HG03442 (cell line): ENCODE measurements around the gene TSEN15.
A peak's percentile ranks its signal among the peaks of the same experiment; 100 is the strongest.

ENCODE experiments used
- ATAC-seq: cut with Tn5 transposase; IDR thresholded peaks from one replicate; pipeline ENCODE4 v1.9.1; 2021; ENCODE audit warnings: mild to moderate bottlenecking, moderate library complexity; ENCODE audit not compliant: unreplicated experiment

The TSEN15 gene

DNA sequence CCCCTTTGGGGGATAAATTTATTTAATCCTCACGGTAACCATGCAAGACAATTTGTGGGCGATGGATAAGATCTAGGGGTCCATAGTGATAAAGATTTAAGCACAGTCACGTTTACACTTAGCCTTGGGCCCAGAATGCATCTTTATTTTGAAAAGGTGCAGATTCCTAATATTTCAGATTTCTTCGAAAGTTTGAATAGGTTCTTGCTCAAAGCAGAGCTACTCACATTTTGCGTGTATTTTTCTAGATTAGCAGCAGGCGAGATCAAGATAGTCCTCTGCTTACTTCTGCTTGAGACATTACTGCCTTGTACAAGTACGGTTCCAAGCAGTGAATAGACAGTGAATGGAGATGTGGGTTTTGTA is 647 bp downstream of the TSEN15 start:
- ATAC-seq: no peak

DNA sequence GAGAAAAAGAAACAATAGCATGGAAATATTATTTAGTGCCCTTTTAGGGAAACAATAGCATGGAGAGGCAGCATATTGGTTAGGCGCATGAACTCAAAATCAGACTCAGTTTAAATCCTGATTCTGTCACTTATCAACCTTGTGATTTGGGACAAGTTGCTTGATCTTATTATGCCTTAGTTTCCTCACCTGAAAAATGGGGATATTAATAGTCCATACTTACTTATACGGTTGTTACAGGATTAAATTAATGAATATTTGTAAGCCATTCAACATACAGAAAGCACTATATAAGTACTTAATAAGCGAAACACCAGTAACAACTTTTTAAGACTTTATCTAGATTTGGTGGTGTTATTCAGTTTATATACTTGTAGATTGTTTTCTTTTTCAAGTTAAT is 1.2 kb downstream of the TSEN15 start:
- ATAC-seq: no peak

DNA sequence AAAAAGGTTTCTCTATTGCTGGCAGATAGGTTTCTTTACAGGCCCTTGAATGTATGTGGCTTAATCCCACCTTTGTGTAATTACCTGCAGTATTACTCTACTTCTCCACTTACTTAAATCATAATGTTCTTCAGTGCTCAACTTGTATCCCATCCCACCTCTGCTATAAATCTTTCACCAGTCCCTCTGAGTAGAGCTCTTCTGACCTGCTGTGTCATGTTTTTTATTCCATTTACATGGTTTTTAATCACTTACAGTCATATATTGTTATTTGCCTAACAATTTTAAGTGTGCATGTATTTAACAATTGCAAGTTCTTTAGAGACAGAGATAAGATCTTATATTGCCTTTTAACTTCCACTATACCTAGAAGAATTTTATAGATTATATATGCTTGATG is 2.4 kb downstream of the TSEN15 start:
- no peak for ATAC-seq

DNA sequence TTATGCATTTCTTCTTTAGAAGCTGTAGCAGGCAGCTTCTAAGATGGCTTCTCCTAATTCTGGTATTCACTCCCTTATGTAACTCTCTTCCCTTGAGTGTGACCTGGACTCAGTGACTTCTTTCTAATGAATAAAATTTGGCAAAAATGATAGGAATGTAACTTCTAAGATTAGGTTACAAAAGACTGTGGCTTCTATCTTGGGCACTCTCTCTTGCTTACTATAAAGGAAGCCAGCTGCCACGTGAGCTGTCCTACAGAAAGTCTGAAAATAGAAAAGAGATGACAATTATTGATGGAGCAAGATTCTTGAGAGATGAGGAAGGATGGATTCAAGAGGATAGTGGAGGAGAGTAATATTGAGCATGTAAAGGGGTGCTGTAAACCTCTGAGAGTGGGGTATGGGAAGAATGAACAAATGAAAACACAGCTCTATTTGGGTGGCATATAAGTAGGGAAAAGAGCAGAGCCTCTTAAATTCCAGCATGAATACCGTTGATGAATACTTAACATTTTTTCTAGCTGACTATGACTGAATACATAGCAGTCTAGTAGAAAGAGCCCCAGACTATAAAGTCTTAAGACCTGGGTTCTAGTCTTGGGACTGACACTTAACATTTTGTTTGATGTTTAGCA is 5.5 kb downstream of the TSEN15 start:
- ATAC-seq: no peak

DNA sequence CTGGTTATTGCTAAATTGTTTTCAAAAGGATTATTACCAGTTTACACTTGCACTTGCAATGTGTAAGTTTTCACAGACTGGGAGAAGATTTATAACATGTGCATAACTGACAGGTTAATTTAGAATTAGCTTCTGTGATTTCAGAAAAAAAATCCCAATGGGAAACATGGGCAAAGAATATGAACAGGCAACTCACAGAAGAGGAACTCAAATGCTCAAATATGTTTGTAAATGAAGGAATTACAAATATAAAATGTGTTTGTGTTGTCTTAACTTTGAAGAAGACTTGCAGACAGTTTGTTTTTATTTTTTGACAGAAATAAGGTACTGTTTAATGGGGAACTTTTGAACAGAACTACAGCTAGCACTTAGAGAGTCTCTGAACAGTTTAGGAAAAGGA is 8.4 kb downstream of the TSEN15 start:
- ATAC-seq: no peak

DNA sequence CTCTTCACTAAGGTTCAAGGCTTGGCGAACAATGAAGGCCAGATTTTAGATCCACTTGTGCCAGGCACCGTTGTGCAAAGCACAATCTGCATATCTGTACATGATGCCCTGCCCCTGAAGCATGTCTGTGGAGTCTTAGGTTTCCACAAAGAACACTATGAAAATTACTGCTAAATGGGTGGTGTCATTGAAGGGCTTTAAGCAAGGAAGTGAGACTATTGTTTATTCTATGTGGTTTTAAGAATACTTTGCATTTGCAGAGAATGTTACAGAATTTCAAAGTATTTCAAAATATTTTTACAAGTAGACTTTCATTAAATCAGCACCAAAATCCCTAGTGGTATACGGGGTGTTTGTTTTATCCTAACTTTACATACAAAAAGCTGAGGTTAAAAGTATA is 8.8 kb downstream of the TSEN15 start:
- no peak for ATAC-seq

DNA sequence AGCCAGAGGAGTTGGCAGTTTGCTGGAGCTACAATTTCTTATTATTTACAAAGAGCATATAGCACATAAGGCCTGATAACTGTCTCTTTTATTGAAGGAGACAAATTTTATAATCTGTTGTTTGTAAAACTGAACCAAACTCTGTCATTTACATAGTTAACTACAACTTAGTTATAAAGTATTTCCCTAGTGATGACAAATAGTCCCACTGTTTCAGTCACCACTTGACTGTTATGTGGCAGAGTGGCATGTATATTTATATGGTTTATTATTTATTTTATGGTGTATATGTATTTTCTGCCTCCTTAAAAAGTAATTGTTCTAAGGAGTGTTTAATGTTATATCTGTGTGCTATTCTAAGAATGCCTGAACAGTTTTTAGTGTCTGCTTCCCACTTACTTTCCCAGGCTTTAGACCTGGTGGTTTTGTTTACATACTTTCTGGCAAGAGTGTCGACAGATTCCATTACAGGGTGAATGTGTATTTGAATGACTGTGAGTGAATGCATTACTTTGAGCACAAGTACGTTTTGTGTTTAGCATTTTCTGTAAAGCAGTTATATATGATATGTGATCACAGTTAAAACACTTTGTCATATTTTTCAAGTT is 10.0 kb downstream of the TSEN15 start:
- ATAC-seq: no peak

DNA sequence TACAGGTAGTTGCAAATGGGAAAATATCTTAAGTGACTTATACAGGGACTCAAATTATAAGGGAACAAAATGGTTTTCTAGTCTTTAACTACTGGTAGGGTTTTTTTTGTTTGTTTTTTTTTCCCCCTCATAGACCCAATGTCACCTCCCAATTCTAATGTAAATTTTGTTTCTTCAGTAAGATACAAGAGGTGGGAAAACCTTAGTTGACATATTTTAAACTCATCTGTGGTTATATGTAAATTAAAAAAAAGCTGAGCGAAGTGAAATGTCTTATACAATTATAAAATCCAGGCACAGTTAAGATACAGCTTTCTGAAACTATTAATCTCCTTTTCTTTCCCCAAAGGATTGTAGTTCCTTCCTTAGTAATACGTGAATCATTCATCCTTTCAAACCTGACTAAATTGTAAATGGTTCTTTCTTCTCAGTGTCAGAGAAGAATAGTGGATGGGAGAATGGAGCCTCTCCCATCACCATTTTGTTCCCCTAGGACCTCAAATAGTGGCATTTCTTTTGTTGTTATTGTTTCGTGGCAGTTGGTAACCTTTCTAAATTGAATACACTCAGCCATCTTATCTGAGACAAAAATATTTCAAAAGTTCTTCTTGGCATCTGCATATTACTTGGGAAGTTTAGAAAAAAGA is 11.2 kb downstream of the TSEN15 start:
- ATAC-seq: no peak

DNA sequence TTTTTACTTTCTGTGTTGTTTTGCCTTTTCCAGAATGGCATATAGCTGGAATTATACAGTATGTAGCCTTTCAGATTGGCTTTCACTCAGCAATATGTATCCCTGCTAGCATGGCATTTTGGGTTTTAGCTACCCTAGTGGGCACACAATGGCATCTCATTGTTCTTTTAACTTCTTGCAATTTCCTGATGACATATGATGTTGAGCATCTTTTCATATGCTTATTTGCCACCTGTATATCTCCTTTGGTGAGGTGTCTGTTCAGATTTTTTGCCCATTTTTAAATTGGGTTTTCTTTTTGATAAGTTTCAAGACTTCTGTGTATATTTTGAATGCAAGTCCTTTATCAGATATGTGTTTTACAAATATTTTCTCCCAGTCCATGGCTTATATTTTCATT is 14.0 kb downstream of the TSEN15 start:
- ATAC-seq: no peak

DNA sequence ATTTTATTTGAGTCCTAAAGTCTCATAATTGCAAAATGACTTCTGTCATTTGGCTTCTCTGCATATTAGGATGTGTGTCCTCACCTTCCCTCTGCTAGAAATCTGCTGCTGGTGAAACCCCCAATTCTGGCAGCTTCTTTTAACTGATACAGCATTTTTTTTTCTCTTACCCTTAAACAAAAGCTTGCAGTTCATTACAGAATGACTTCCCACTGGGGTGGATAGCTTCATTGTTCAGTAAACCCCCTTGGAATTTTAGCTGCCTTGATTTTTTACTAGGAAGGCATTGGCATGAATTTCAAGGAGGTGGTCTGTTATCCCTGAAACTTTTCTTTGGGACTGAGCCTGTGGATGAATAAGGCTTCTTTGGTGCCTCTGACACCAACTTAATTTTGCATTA is 16.8 kb downstream of the TSEN15 start:
- no peak for ATAC-seq

DNA sequence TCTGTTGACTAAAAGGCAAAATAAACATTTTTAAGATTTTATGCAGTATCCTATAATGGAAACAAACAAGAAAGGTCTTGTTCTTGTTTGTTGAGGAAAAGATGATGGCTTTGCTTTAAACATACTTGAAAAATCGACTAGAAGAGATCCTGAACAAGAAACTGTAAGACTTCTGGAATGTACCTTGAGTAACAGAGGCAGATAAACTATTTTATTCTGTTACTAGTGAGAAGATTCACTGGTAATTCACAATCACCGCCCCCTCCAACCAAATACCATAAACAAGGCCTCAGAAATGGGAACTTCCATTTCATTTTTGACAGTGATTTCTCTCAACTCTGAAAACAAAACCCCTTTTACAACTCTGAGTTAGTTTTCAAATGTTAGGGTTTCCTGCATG is 18.1 kb downstream of the TSEN15 start:
- ATAC-seq: no peak

DNA sequence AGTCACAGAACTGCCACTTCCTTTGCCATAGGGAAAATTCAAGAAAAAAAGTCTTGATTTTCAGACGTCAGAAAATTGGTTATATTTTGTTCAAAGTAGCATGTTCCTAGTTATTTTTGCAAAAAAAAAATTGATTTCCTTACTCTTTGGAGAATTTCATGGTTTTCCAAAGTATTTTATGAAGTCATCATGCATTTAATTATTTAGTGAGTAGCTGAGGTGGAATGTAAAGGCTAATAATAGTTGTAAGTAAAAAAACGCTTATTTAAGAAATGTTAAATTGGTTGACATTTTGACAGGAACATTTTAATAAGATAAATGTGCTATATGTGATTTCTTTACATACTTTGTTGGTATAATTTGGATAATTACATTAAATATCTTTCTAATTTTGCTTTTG is 20.8 kb downstream of the TSEN15 start:
- ATAC-seq: no peak

DNA sequence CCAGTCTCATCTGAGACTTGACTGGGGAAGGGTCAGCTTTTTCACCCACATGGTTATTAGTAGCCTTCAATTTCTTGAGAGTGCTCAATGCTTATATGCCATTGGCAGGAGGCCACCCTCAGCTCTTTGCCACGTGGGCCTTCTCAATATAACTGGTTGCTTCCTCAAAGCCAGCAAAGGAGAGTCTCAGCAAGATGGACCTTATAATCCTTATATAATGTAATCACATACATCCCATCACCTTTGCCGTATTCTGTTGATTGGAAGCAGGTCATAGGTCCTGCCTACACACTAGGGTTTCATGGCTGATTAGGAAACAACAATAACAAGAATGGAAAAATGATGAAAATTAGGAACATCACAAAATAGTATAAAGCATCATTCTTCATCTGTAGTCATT is 22.9 kb downstream of the TSEN15 start:
- ATAC-seq: no peak

DNA sequence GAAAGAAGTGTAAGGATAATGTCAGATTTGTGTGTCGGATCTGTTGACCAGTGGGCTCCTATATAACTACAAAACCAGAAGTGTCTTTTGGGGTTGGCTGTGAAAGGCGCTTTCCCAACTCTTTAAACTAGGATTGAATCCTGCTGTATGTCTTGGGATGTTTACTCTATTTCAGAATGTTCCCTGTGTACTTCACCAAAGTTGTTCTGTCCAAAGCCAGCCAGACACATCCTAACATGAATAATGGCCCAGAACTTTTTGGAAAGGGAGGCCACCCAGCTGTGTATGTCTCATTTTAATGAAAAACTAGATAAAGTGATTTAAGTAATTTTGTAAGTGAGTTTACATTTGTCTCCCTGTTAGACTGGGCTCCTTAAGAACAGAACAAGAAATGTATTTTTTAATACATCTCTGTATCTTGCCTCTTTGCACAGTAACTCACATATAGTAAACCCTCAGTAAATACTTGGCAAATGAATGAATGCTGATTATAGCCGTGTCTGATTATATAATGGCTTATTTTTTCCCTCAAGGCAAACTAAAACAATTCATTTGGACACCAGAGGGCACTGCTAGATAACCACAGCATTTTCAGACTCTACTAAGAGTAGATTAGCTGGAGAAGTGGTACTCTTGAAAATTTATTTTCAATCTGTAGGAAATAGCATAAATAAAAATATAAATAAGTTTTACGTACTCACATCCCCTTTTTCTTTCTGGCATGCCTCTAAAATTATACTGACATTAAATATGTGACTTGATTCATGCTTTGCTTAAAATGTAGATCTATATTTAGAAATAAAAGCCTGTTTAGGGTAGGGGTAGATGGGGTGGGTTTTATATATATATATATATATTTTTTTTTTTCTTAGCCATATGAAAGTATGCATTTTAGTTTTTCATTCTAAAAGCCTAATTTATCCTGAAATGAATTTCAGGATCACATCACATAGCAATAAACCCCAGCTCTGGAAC is 23.8 kb downstream of the TSEN15 start:
- ATAC-seq: peak; percentile 61

DNA sequence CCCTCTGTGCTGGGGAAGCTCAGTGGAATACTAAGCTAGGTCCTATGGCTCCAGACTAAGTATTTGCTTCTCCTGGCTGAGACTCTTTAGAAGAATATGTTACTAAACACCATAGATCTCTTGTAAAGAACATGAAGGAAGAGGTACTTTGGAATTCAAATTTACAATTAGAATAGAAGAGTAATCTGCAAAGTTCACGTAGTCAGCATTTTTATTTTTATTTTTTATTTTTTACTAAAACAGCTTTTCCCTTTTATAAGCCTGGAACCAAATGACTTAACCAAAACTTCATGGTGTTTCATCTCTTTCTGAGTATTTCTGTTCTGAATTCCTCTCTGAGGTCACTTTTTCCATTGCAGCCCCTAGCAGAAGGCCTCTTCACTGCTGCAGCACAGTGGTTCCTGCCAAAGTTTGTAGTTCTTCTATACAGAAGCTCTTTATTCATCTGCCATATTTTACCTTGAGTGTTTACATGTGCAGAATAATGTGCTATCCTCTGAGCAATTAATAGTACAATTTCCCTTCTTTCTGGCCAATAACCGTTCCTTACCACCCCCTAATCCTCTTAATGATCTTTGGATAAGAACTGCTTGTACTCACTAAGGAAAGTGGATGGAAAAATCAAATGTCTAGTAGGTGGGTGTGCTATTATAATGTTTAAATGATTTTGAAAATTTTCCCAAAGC is 27.2 kb downstream of the TSEN15 start:
- no peak for ATAC-seq

DNA sequence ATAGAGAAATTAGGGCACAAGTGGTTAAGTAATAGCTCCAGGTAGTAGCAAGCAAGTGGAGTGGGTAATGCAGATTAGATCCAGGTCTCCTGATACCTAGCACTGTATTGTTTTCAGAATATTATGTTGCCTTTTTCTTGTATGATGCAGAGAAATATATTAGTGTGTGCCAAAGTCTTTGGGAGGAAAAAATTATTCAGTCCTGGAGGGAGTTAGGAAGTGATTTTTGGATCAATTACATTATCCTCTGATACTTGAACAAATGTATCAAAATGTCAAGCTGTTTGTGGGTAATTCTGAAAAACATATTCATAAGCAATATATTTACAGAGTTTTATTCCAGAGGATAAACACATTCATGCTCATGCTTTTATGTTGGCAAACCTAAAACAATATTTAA is 28.8 kb downstream of the TSEN15 start:
- ATAC-seq: no peak

DNA sequence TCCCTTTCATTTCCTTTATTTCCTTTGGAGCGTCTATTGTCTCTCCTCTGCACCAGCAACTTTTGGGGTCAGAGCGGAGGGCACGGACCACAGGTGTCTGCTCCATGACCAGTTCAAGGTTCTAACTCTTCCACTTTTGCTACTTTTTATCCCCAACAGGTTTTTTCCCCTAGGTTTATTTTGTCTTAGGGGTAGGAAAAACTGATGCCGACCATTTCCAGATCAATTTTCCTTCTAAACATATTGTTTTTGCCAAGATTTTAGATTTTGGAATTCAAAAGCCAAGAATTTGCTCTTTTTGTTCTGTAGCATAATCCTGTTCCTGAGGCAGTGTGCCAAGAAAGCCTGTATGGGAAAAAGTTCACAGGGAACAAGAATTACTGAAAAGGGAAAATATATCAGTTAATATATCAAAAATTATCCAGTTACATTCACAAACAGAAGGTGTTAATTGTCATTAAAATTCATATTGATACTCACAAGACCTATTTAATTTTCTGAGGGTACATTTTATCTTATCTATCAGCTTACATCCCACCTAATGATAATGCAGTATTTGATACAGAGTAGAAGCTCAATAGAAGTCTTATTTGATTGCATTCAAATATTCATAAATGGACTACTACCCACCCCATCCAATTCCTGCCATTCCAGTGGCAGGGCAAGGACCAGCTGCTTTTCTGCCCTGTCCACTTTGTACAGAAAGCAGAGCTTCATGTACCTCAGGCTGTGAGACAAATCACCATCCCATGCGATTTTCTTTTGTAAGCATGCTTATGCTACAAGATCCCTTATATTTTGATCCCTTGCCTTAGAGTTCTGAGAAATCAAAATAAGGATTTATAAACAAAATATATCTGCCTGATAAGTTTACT is 31.2 kb downstream of the TSEN15 start:
- ATAC-seq: no peak

DNA sequence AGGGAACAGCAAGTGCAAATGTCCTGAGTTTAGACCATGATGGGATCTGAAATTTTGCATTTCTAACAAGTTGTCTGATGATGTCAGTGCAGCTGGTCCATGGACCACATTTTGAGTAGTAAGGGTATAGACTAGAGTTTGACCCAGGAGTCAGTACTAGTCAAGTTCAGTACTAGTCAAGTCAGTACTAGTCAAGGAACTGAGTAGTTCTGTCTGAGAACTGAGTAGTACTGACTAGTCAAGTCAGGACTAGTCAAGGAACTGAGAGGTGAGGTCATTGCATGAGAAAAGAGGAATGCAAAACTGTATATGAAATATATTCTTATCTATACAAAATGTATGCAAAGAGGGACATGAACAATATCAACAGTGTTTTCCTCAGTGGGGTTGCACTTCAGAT is 34.1 kb downstream of the TSEN15 start:
- no peak for ATAC-seq

DNA sequence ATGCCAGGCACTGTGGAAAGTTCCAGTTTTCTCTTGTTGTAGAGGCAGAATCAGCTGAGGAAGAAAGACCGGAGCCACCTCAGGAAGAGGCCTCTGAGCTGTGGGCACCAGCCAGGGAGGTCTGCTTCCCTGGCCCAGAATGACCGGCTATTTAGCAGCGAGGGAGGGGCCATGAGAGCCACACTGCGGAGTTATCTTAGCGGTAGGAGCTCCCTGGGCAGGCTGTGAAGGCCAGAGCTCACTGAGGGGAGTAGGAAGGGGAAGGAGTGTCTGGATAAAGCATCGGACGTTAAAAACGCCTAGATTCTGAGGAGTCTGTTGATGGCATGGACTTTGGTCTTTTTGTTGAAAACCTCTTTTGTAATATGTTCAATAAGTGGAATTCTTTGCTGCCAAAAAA is 36.5 kb downstream of the TSEN15 start:
- no peak for ATAC-seq

DNA sequence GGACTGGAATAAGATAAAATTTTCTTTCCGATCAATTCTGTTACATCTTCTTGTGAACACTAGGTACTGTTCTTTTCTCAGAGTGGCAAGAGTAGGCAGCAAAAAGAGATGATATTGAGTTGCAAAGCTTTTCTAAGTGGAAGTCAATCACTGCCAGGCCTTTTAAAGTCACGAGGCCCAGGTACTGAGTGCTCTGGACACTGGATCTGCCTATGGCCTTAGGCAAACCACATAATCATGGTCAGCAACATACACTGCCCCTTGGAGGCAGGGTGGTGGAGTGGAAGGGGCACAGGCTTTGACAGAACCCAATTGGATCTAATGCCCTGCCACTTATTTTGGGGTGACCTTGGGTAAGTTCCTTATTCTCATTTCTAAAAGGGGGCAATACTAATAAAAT is 41.5 kb downstream of the TSEN15 start:
- ATAC-seq: no peak
